CD1c-positive myeloid dendritic cell (primary cell): ENCODE results near the gene PLA2G12A.
"Not testable (repeated sequence)": the region's sequence is repeated elsewhere in the genome, so short reads cannot be mapped to it uniquely, and the experiment has no call there.

ENCODE experiments used
- DNase-seq: peaks from one replicate; pipeline ENCODE4 v3.0.0-alpha.2; 2016; ENCODE audit errors: extremely low spot score

The PLA2G12A gene

GRCh38 chr4:109678925-109679324 is 50.9 kb downstream of the PLA2G12A start:
- not testable (repeated sequence) for DNase-seq

GRCh38 chr4:109678472-109678871 is 51.4 kb downstream of the PLA2G12A start:
- not testable (repeated sequence) for DNase-seq

GRCh38 chr4:109676886-109677285 is 53.0 kb downstream of the PLA2G12A start:
- no peak for DNase-seq

GRCh38 chr4:109675843-109676242 is 54.0 kb downstream of the PLA2G12A start:
- no peak for DNase-seq

GRCh38 chr4:109675181-109675580 is 54.7 kb downstream of the PLA2G12A start:
- DNase-seq, result no peak

- no peak for DNase-seq
Observed at GRCh38 chr4:109673303-109673702, 56.6 kb downstream of the PLA2G12A start.

- no peak for DNase-seq
Observed at GRCh38 chr4:109672169-109672930, 57.5 kb downstream of the PLA2G12A start.

GRCh38 chr4:109671350-109671749 is 58.5 kb downstream of the PLA2G12A start:
- no peak for DNase-seq

- no peak for DNase-seq
Observed at GRCh38 chr4:109665783-109666485, 63.9 kb downstream of the PLA2G12A start.

- no peak for DNase-seq
Observed at GRCh38 chr4:109662771-109663170, 67.1 kb downstream of the PLA2G12A start.

- no peak for DNase-seq
Observed at GRCh38 chr4:109662116-109662515, 67.8 kb downstream of the PLA2G12A start.
